Adipocyte (in vitro differentiated cells): Measurements from ENCODE around the gene LAP3.
A peak's percentile ranks its signal among the peaks of the same experiment; 100 is the strongest.

Experiments used
- DNase-seq: peaks from one replicate; pipeline ENCODE4 v3.0.0-alpha.2; 2015; ENCODE audit warnings: low read depth
- H3K27me3 ChIP-seq: replicated peaks from 2 replicates; pipeline ENCODE4 v1.7.0; 2013; ENCODE audit warnings: mild to moderate bottlenecking, low read length, moderate library complexity; ENCODE audit not compliant: control insufficient read depth, insufficient read depth
- H3K36me3 ChIP-seq: 2 replicates; pipeline ENCODE4 v1.7.0; 2013; ENCODE audit warnings: low read length, mild to moderate bottlenecking, moderate library complexity; ENCODE audit not compliant: control insufficient read depth, insufficient read depth, severe bottlenecking
- H3K4me1 ChIP-seq: 2 replicates; pipeline ENCODE4 v1.7.0; 2013; ENCODE audit warnings: mild to moderate bottlenecking, low read length, moderate library complexity; ENCODE audit not compliant: control insufficient read depth, insufficient read depth
- H3K4me3 ChIP-seq: 2 replicates; pipeline ENCODE4 v1.7.0; 2013; ENCODE audit warnings: mild to moderate bottlenecking, low read length, moderate library complexity
- H3K9ac ChIP-seq: 2 replicates; pipeline ENCODE4 v1.7.0; 2013; ENCODE audit warnings: mild to moderate bottlenecking, low read length, moderate library complexity
- H3K9me3 ChIP-seq: 2 replicates; pipeline ENCODE4 v1.7.0; 2013; ENCODE audit warnings: mild to moderate bottlenecking, low read length, moderate library complexity; ENCODE audit not compliant: control insufficient read depth

Gene LAP3

GRCh38 chr4:17589355-17589754 lies 12.4 kb downstream of the LAP3 start:
- Histone ChIP-seq H3K4me3 (no peak overlapping the region), H3K9me3 (no peaks in the 10 kb centered on the region), H3K4me1 (no peaks in the 10 kb centered on the region), H3K36me3 (peaks cover 92% of the 10 kb centered on the region), H3K27me3 (no peaks in the 10 kb centered on the region), H3K9ac (no peak overlapping the region)
- DNase-seq, result no peak

GRCh38 chr4:17595471-17596005 lies 18.5 kb downstream of the LAP3 start:
- Histone ChIP-seq H3K36me3 (peaks cover 88% of the 10 kb centered on the region), H3K9me3 (no peaks in the 10 kb centered on the region), H3K4me3 (no peak overlapping the region), H3K9ac (no peak overlapping the region), H3K4me1 (peaks cover 4% of the 10 kb centered on the region), H3K27me3 (no peaks in the 10 kb centered on the region)
- DNase-seq, result no peak

GRCh38 chr4:17597517-17597916 lies 20.5 kb downstream of the LAP3 start:
- H3K4me1 ChIP-seq, result peaks cover 4% of the 10 kb centered on the region
- no peaks in the 10 kb centered on the region for H3K27me3 ChIP-seq
- peaks cover 92% of the 10 kb centered on the region for H3K36me3 ChIP-seq
- DNase-seq, result no peak
- H3K4me3 ChIP-seq, result no peak overlapping the region
- H3K9me3 ChIP-seq, result no peaks in the 10 kb centered on the region
- H3K9ac ChIP-seq, result no peak overlapping the region

- Histone ChIP-seq H3K4me1 (peaks cover 4% of the 10 kb centered on the region), H3K27me3 (no peaks in the 10 kb centered on the region), H3K9ac (no peak overlapping the region), H3K4me3 (no peak overlapping the region), H3K36me3 (peaks cover 76% of the 10 kb centered on the region), H3K9me3 (no peaks in the 10 kb centered on the region)
- DNase-seq, result no peak
These were observed 22.8 kb downstream of the LAP3 start for GRCh38 chr4:17599826-17600225.

- no peak for DNase-seq
- H3K9me3 ChIP-seq, result no peaks in the 10 kb centered on the region
- no peak overlapping the region for H3K4me3 ChIP-seq
- H3K36me3 ChIP-seq, result peaks cover 69% of the 10 kb centered on the region
- H3K27me3 ChIP-seq, result no peaks in the 10 kb centered on the region
- no peak overlapping the region for H3K9ac ChIP-seq
- H3K4me1 ChIP-seq, result no peaks in the 10 kb centered on the region
These were observed 28.2 kb downstream of the LAP3 start for GRCh38 chr4:17605236-17605635.

- H3K9ac ChIP-seq, result peak overlapping the region; percentile 99
- H3K4me1 ChIP-seq, result peaks cover 21% of the 10 kb centered on the region
- H3K36me3 ChIP-seq, result peaks cover 8% of the 10 kb centered on the region
- no peaks in the 10 kb centered on the region for H3K27me3 ChIP-seq
- H3K4me3 ChIP-seq, result peak overlapping the region; percentile 99
- DNase-seq, result peak; percentile 86
- H3K9me3 ChIP-seq, result no peaks in the 10 kb centered on the region
These were observed 36.9 kb downstream of the LAP3 start for GRCh38 chr4:17613761-17614415.

- peaks cover 10% of the 10 kb centered on the region for H3K36me3 ChIP-seq
- DNase-seq, result peak; percentile 99
- no peaks in the 10 kb centered on the region for H3K9me3 ChIP-seq
- peak within 1 kb of the TSS; percentile 99 for H3K4me3 ChIP-seq
- H3K4me1 ChIP-seq, result peaks cover 28% of the 10 kb centered on the region
- H3K27me3 ChIP-seq, result no peaks in the 10 kb centered on the region
- H3K9ac ChIP-seq, result peak within 1 kb of the TSS; percentile 99
These were observed 37.7 kb downstream of the LAP3 start, which contains the start of gene MED28 for GRCh38 chr4:17614416-17615299. Gene MED28 (plus strand): TSS chr4:17614641. CDS start chr4:17614655, 14 bp downstream.

- DNase-seq, result no peak
- Histone ChIP-seq H3K27me3 (no peaks in the 10 kb centered on the region), H3K36me3 (peaks cover 25% of the 10 kb centered on the region), H3K4me3 (peak overlapping the region; percentile 99), H3K9ac (no peak overlapping the region), H3K9me3 (no peaks in the 10 kb centered on the region), H3K4me1 (peaks cover 37% of the 10 kb centered on the region)
These were observed 39.3 kb downstream of the LAP3 start for GRCh38 chr4:17616283-17616682.

GRCh38 chr4:17618926-17619325 lies 41.9 kb downstream of the LAP3 start:
- Histone ChIP-seq H3K9ac (peak overlapping the region; percentile 37), H3K9me3 (no peaks in the 10 kb centered on the region), H3K36me3 (peaks cover 51% of the 10 kb centered on the region), H3K4me1 (peaks cover 37% of the 10 kb centered on the region), H3K27me3 (no peaks in the 10 kb centered on the region), H3K4me3 (peak overlapping the region; percentile 16)
- DNase-seq, result no peak

GRCh38 chr4:17619416-17620105 lies 42.6 kb downstream of the LAP3 start:
- Histone ChIP-seq H3K9me3 (no peaks in the 10 kb centered on the region), H3K4me3 (peak overlapping the region; percentile 16), H3K4me1 (peaks cover 37% of the 10 kb centered on the region), H3K9ac (peak overlapping the region; percentile 37), H3K27me3 (no peaks in the 10 kb centered on the region), H3K36me3 (peaks cover 58% of the 10 kb centered on the region)
- DNase-seq, result peak; percentile 54
